Measurements from ENCODE around the gene CASP4. TPM values are rescaled to one million over a fixed set of nuclear protein-coding genes. Genes with fewer than 3 reads are reported as not detected.

Gene CASP4
- total RNA-seq (10 to 100 TPM; 45.3 to 64.6 (median 55.5) TPM), polyA plus RNA-seq (10 to 100 TPM; 20.8 to 51.8 (median 34.8) TPM)

DNA sequence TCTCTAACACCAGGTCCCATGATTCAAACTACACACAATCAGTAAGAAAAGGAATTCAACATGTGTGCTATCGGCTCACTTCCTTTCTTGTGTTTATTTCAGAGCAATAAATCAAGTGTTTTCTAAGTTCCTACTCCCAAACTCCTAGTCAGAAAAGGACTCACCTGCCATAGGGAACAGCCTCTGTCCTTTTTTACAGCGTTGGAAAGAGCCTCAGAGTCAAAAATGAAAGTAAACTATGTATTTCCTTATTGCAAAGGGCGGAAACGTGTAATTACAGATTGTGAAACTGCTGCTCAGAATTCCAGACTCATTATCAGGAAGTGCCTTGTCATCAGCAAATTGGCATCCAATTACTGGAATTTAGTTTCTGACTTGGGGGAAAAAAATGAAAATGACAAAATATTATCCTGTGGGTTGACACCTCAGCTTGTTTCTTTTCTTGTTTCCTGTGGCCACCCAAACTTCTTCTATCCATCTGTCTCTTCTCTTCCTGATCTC is at the start of gene CASP4:
CASP4 (minus strand) TSS at position 220 of the 501 bp plus-strand sequence; CDS start at position 171, 49 bp downstream.
- 0 to 1% methylated on average over 4 of the region's 4 CpGs for WGBS, 2 donors
- Histone ChIP-seq H3K36me3 (no peaks in the 10 kb centered on the region), H3K27ac (peak within 1 kb of the TSS; percentile 64 to 79 (median 72)), H3K27me3 (no peaks in the 10 kb centered on the region), H3K4me3 (peak within 1 kb of the TSS; percentile 43 to 54 (median 48)), H3K9me3 (no peaks in the 10 kb centered on the region), H3K4me1 (peaks cover 0 to 5% (median 0%) of the 10 kb centered on the region in 4 donors)
- TF ChIP-seq EP300 (IDR thresholded peaks at IDR 0.05) (peak in 2 of 4 donors; percentile 25 to 84), POLR2A (IDR thresholded peaks at IDR 0.05) (peak in 1 of 2 donors; percentile 19), POLR2AphosphoS5 (IDR thresholded peaks at IDR 0.05) (peak; percentile 60 to 85 (median 71)), CTCF (IDR thresholded peaks at IDR 0.05) (no peak)
- intact Hi-C loops (cut with DNase I), result no loop called here
- DNase-seq, result no peak

DNA sequence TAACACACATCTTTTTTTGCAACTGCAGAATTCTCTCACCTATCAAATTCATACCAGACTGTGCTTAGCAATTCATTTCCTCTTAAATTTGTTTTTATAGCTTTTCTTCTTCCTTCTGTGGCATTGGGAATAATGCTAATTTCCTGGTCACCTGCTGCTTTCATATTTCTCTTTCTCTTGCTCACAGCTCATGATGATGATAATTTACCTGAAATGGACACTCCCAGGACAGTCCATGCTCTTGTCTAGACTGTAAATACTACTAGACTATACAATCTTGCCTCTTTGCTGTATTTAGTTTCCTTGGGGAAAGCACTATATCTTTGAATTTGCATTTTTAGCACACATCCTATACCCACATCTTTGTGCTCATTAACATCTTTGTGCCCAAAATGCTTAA is 39.1 kb upstream of the CASP4 start:
- Histone ChIP-seq H3K4me3 (no peak overlapping the region), H3K27me3 (no peaks in the 10 kb centered on the region), H3K4me1 (no peaks in the 10 kb centered on the region), H3K36me3 (no peaks in the 10 kb centered on the region), H3K27ac (no peak overlapping the region), H3K9me3 (no peaks in the 10 kb centered on the region)
- TF ChIP-seq POLR2AphosphoS5 (IDR thresholded peaks at IDR 0.05) (no peak), CTCF (IDR thresholded peaks at IDR 0.05) (no peak), EP300 (IDR thresholded peaks at IDR 0.05) (no peak), POLR2A (IDR thresholded peaks at IDR 0.05) (no peak)
- intact Hi-C loops (cut with DNase I), result no loop called here
- no peak for DNase-seq

DNA sequence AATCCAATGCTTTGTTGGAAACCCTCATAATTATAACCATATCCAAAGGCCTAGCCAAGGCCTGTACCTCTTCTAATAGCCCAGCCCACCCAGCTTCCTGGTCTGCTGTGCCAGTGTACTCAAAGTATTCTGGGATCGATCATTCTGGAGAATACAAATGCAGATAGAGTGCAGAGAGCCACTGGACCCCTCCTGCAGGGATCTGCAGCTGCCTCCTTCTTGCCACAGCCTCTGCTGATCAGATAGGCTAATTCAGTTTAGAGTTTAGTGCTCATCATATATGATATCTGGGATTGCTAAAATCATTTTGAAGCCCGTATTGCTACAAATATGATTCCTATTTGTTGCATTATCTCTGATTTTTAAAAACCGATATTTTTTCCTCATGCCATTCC is 37.1 kb upstream of the CASP4 start:
- H3K27me3 ChIP-seq, result no peaks in the 10 kb centered on the region
- WGBS, 2 donors, result 90% methylated on average over 3 of the region's 3 CpGs
- H3K36me3 ChIP-seq, result no peaks in the 10 kb centered on the region
- H3K9me3 ChIP-seq, result no peaks in the 10 kb centered on the region
- DNase-seq, result no peak
- intact Hi-C loops (cut with DNase I), result no loop called here
- TF ChIP-seq EP300 (IDR thresholded peaks at IDR 0.05) (no peak), POLR2AphosphoS5 (IDR thresholded peaks at IDR 0.05) (no peak)
- H3K4me3 ChIP-seq, result no peak overlapping the region
- H3K4me1 ChIP-seq, result no peaks in the 10 kb centered on the region
- no peak overlapping the region for H3K27ac ChIP-seq

DNA sequence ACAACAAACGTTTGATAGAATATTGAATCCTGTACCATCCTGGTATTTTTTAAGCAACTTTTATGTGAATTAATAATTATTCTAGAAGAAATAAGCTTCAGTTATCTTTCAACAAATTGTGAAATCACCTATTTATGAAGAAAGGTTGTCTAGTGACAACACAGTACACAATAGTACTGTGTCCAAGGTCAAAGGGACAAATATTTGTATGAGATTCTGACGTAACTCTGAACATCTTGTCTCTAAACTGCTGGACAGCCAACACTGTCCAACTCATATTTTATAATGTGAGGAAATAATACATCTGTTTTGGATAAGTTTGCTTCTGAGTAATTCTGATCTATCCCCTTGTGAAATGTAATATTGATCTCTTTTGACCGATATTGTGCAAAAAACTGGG is 35.6 kb upstream of the CASP4 start:
- Histone ChIP-seq H3K4me3 (no peak overlapping the region), H3K4me1 (no peaks in the 10 kb centered on the region), H3K36me3 (no peaks in the 10 kb centered on the region), H3K27ac (no peak overlapping the region), H3K27me3 (no peaks in the 10 kb centered on the region), H3K9me3 (no peaks in the 10 kb centered on the region)
- no peak for DNase-seq
- intact Hi-C loops (cut with DNase I), result no loop called here
- WGBS, 2 donors, result 88 to 89% methylated on average over 3 of the region's 3 CpGs
- TF ChIP-seq POLR2AphosphoS5 (IDR thresholded peaks at IDR 0.05) (peak in 2 of 4 donors; percentile 16 to 24), EP300 (IDR thresholded peaks at IDR 0.05) (no peak), CTCF (IDR thresholded peaks at IDR 0.05) (no peak), POLR2A (IDR thresholded peaks at IDR 0.05) (no peak)

DNA sequence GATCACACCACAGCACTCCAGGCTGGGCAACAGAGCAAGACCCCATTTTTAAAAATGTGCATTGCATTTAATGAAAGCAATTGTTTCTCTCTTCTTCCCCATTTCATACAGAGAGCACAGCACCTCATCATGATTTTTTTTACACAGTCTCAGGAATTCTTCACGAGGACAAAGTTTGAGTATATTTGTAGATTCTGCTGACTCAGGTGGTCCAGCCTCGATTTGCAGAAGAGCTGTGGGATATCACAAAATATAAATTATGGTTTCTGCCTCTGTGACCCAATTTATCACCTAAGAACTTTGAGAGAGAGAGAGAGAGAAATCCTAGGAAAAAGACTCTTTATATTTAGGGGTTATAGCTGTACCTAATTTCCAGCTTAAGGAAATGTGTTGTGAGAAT is 34.8 kb upstream of the CASP4 start:
- Histone ChIP-seq H3K27me3 (no peaks in the 10 kb centered on the region), H3K9me3 (no peaks in the 10 kb centered on the region), H3K4me1 (no peaks in the 10 kb centered on the region), H3K36me3 (no peaks in the 10 kb centered on the region), H3K4me3 (no peak overlapping the region), H3K27ac (no peak overlapping the region)
- 86% methylated on average over 2 of the region's 2 CpGs for WGBS, 2 donors
- intact Hi-C loops (cut with DNase I), result no loop called here
- TF ChIP-seq CTCF (IDR thresholded peaks at IDR 0.05) (no peak), POLR2AphosphoS5 (IDR thresholded peaks at IDR 0.05) (no peak)
- no peak for DNase-seq
